Ishikawa (cell line): Measurements from ENCODE around the gene DLEC1.

ENCODE experiments used
- CEBPB ChIP-seq: IDR thresholded peaks from 2 replicates; pipeline ENCODE4 v1.6.1; 2012
- CREB1 ChIP-seq: IDR thresholded peaks from 2 replicates; pipeline ENCODE4 v1.6.1; 2012; ENCODE audit warnings: low read depth
- EGR1 ChIP-seq: IDR thresholded peaks from 2 replicates; pipeline ENCODE4 v1.6.1; 2012
- EP300 ChIP-seq: IDR thresholded peaks from 2 replicates; pipeline ENCODE4 v1.6.1; 2012; ENCODE audit warnings: borderline replicate concordance
- FOXM1 ChIP-seq: IDR thresholded peaks from 2 replicates; pipeline ENCODE4 v1.6.1; 2012; ENCODE audit warnings: low read depth, borderline replicate concordance
- MAX ChIP-seq: IDR thresholded peaks from 2 replicates; pipeline ENCODE4 v1.6.1; 2012
- NFIC ChIP-seq: IDR thresholded peaks from 2 replicates; pipeline ENCODE4 v1.6.1; 2012
- RAD21 ChIP-seq: IDR thresholded peaks from 2 replicates; pipeline ENCODE4 v1.6.1; 2012; ENCODE audit warnings: low read depth
- REST ChIP-seq: IDR thresholded peaks from 2 replicates; pipeline ENCODE4 v1.6.1; 2012; ENCODE audit warnings: low read depth, mild to moderate bottlenecking
- TAF1 ChIP-seq: IDR thresholded peaks from 2 replicates; pipeline ENCODE4 v1.6.1; 2012; ENCODE audit warnings: low read depth, mild to moderate bottlenecking
- TCF12 ChIP-seq: IDR thresholded peaks from 2 replicates; pipeline ENCODE4 v1.6.1; 2012; ENCODE audit warnings: low read depth
- TEAD4 ChIP-seq: IDR thresholded peaks from 2 replicates; pipeline ENCODE4 v1.6.1; 2012
- USF1 ChIP-seq: IDR thresholded peaks from 2 replicates; pipeline ENCODE4 v1.6.1; 2012
- YY1 ChIP-seq: IDR thresholded peaks from 2 replicates; pipeline ENCODE4 v1.6.1; 2012; ENCODE audit warnings: low read depth
- ZBTB7A ChIP-seq: IDR thresholded peaks from 2 replicates; pipeline ENCODE4 v1.6.1; 2012; ENCODE audit warnings: low read depth

The DLEC1 gene

GRCh38 chr3:38086496-38086895, 47.5 kb downstream of the DLEC1 start:
- TF ChIP-seq FOXM1 = no peak
- TF ChIP-seq USF1 = no peak
- no peak for TF ChIP-seq TCF12
- no peak for TF ChIP-seq EP300
- no peak for TF ChIP-seq CREB1
- TF ChIP-seq ZBTB7A = no peak
- no peak for TF ChIP-seq NFIC
- no peak for TF ChIP-seq RAD21
- TF ChIP-seq TAF1 = no peak
- no peak for TF ChIP-seq TEAD4
- no peak for TF ChIP-seq EGR1
- TF ChIP-seq CEBPB = no peak

- TF ChIP-seq REST (no peak), CREB1 (no peak), EP300 (no peak), RAD21 (no peak), MAX (no peak), YY1 (no peak), TCF12 (no peak), FOXM1 (no peak), EGR1 (no peak)
Observed at GRCh38 chr3:38088126-38089078, 49.4 kb downstream of the DLEC1 start.

- TF ChIP-seq NFIC (no peak), RAD21 (no peak), CREB1 (no peak), YY1 (no peak), REST (no peak), TEAD4 (no peak), CEBPB (no peak), TAF1 (no peak), FOXM1 (no peak), EGR1 (no peak), ZBTB7A (no peak), MAX (no peak), EP300 (no peak), TCF12 (no peak), USF1 (no peak)
Observed at GRCh38 chr3:38089163-38089562, 50.2 kb downstream of the DLEC1 start.

- TF ChIP-seq YY1 = no peak
Observed at GRCh38 chr3:38090453-38090852, 51.4 kb downstream of the DLEC1 start.

GRCh38 chr3:38094999-38095398, 56.0 kb downstream of the DLEC1 start:
- TF ChIP-seq REST = no peak
- no peak for TF ChIP-seq FOXM1
- TF ChIP-seq TCF12 = no peak
- TF ChIP-seq CREB1 = no peak
- TF ChIP-seq TEAD4 = no peak
- TF ChIP-seq MAX = no peak
- no peak for TF ChIP-seq CEBPB
- no peak for TF ChIP-seq TAF1
- no peak for TF ChIP-seq EP300
- TF ChIP-seq RAD21 = no peak
- TF ChIP-seq EGR1 = no peak
